ENCODE data around the gene AKT1.
A peak's percentile ranks its signal among the peaks of the same experiment; 100 is the strongest.
"Not testable (repeated sequence)": the region's sequence is repeated elsewhere in the genome, so short reads cannot be mapped to it uniquely, and the experiment has no call there.

AKT1 gene

DNA sequence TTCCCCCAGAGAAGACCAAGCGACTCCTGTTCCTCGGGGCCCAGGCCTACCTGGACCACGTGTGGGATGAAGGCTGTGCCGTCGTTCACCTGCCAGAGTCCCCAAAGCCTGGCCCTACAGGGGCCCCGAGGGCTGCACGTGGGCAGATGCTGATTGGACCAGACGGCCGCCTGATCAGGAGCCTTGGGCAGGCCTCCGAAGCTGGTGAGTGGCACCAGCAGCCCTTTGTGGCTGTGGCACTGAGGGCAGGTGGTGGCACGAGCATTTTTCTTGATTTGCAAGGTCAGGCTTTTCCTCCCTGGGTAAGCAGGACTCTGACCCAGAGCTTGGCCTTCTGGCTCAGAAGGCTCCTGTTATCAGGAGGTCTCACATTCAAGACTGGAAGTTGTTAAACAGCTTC is 39.9 kb downstream of the AKT1 start:
- no peak for DNase-seq (ENCODE audit: low read depth in 2 of 2, low spot score in 1 of 2)

DNA sequence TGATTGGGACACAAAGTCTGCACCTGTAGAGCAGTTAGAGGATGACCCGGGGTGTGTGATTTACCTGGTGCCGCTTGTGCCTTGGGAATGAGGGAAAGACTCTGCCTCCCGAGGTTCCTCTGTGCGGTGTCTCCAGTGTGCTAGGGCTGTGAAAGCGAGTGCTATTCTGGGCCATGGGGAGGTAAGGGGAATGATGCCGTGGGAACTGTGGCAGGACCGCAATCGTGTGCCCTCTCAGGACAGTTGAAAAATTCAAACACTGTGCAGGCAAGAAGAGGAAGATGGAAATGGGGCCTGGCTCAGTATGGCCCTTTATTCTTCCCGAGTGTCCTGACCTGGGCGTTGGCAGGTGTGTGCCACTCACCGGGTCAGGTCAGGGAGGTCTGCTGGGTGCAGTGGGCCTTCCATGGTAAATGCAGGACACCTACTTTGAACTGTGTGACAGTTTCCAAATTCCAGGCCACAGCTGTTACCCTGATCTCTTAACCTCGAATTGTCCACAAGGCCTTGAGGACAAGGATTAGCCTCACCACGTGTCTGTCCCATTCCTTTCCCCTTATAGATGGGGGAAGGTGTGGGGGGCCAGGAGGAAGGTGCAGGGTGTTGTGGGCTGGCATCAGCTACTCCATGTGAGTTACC is 41.2 kb downstream of the AKT1 start:
- DNase-seq (ENCODE audit: low read depth in 2 of 2, low spot score in 1 of 2) = no peak

DNA sequence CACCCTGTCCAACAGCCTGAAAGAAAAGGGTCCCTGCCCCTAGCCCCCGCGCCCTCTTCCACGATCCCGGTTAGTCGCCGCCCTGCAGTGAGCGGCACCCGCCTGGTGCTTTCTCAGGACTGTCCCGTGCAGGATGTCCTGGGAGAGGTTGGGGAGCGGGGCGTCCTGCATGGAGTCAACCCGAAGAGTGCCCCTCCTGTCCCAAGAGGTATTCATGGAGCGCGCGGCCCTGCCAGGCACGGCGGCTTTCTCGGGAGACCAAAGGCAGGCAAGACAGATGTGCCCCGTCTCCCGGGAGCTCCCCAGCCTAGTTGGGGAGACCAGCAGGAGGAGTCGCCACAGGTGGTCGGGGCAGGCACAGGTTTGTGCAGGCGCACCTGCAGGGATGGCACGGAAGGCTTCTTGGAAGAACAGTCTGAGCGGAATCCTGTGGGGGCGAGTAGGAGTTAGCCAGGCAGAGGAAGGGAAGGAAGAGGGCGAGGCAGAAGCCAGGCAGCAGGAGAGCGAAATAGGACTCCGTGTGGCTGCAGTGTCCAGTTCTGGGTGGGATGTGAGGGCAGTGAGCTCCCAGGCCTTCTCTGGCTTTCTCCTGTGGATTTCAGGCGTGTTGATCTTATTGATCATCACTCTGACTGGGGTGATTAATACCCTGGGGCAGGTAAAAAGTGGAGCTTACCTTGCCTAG is 41.9 kb downstream of the AKT1 start:
- DNase-seq (ENCODE audit: low read depth in 2 of 2, low spot score in 1 of 2) = no peak

DNA sequence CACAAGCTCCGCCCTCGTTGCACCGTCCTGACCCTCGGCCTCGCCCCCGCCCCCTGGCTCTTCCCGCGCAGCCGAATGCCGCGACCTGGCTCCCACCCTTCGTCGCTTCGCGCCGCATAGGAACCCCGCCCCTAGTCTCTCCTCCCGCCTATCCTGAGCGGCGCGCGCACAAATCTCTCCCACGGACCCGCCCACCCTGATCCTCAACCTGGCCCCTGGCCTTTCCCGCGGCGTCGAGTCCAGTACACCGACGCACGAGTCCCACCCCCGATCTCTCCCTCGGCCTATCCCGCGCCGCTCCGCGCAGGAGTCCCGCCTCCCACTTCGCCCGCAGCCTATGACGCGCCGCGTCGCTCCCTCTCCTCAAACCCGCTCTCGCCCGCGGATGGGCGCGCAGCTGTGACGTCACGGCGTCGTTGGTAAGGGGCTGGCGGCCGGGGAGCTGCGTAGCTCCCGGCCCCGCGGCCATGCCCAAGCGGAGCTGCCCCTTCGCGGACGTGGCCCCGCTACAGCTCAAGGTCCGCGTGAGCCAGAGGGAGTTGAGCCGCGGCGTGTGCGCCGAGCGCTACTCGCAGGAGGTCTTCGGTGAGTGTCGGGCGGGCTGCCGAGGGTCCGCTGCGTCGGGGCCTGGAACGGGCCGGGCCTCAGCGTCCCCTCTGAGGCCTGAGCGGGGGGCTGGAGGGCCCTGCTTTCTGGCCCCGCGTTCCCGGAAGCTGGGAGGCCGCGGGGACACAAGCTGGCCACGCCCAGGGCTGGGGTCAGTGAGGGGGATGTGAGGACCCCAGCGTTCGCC is 42.6 kb downstream of the AKT1 start, which contains the start of gene SIVA1:
Gene SIVA1 (plus strand): TSS at position 413 of the 793 bp plus-strand sequence. CDS start 55 bp downstream, at position 468.
- DNase-seq (ENCODE audit: low read depth in 2 of 2, low spot score in 1 of 2) = peak; percentile 98 to 99

DNA sequence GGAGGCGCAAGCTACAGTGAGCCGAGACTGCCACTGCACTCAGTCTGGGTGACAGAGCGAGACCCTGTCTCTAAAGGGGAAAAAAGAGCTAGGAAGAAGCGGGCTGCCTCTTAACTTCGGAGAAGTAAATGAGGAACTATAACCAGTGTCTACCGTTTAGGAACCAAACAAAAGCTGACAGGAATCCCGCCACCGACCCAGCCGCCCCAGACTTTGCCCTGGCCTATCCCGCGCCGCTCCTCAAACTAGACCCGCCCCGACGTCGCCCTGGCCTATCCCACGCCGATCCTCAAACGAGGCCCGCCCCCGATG is 43.2 kb downstream of the AKT1 start:
- DNase-seq (ENCODE audit: low read depth in 2 of 2, low spot score in 1 of 2) = no peak

DNA sequence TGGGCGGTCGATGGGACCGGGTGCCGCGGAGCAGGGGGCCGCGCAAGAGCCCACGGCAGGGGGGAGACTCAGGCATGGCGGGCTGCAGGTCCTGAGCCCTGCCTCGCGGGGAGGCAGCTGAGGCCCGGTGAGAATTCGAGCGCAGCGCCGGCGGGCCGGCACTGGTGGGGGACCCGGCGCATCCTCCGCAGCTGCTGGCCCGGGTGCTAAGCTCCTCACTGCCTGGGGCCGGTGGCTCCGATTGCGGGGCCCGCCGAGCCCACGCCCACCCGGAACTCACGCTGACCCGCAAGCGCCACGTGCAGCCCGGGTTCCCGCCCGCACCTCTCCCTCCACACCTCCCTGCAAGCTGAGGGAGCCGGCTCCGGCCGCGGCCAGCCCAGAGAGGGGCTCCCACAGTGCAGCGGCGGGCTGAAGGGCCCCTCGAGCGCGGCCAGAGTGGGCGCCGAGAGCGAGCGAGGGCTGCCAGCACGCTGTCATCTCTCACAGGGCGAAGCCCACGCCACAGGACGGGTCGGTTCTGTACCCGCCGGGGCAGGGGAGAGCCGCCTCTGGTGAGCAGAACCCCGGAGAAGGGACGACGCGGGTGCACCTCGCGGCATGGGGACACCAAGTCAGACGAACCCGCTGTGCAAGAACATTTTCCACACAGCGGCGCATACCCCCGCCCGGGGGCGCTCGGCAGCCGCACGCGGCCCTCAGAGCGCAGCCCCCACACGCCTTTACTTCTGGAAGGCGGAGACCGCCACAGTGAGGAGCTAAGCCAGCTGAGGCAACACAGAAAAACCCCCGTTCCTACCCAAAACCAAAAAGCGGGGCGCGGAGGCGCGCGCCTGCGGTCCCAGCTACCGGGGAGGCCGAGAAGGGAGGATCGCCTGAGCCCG is 43.8 kb downstream of the AKT1 start:
- DNase-seq (ENCODE audit: low read depth in 2 of 2, low spot score in 1 of 2) = no peak

DNA sequence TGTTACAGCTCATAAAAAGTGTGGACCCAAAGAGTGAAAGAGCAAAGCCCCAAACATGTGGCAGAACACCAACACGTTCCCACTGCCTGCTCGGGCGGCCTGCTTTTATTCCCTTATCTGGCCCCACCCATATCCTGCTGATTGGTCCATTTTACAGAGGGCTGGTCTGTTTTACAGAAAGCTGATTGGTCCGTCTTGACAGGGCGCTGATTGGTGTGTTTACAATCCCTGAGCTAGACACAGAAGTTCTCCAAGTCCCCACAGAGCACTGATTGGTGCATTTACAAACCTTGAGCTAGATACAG is 44.8 kb downstream of the AKT1 start:
- DNase-seq (ENCODE audit: low read depth in 2 of 2, low spot score in 1 of 2) = not testable (repeated sequence)

DNA sequence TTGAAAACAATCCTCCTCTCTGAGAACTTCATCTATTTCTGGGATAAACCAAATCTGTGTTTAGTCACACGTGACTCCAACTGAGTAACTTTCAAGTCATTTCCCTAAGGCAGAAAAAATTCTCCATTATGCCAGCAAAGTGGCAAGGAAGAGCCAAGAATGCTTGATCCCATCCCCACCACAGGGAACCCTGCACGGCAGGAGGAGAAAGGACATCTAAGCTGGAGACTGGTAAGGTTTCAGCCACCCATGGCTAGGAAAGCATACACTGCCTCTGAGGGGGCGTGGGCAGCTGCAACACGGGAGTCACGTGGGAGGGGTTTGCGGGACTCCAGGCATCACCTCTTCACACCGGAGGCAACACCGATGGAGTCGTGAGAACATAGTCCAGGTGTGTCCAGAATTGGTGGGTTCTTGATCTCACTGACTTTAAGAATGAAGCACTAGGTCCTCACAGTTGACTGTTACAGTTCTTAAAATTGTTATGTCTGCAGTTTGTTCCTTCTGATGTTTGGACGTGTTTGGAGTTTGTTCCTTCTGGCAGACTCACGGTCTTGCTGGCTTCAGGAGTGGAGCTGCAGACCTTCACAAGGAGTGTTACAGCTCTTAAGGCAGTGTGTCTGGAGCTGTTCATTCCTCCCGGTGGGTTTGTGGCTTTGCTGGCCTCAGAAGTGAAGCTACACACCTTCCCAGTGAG is 45.3 kb downstream of the AKT1 start:
- DNase-seq (ENCODE audit: low read depth in 2 of 2, low spot score in 1 of 2) = no peak

DNA sequence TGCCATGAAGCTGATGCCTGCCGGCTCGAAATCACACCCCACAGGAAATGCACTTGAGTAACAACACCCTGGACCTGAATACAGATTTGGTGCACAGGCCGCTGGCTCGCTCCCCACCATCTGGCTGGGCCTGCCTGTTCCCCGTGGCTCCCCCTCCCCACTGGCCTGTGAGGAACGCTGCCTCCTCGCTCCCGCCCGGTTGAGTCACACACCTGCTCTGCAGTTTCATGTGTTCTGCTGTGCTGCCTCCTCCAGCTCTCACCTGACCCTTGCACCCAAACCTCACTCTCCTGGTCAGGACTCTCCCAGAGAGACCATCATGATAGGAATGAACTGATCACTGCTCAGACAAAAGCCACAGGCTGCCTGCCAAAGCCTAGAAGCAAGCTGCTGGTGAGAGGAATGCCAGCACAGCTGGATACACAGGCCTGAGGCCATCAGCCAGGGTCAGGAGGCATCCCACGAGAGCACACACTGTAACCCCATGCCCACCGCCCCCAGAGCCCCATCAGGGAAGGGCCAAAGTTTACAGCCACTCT is 46.4 kb downstream of the AKT1 start:
- no peak for DNase-seq (ENCODE audit: low read depth in 2 of 2, low spot score in 1 of 2)

DNA sequence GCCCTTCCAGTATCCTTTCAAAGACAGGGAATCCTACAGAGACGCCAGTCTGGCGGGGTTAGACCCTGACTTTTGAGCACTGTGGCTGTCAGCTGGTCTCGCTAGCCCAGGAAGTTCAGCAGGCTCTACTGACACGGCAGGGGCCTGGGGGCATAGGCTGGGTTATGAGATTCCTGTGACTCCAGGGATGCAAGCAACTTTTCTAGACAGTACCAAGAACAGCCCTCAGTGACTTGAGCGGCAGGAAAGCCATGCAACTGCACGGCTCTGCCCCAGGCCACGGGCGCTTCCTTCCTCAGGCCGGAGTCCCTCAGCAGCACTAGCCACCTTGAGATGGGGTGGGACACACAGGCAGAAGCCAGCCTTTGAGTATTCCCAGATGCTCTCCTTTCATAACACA is 47.7 kb downstream of the AKT1 start:
- no peak for DNase-seq (ENCODE audit: low read depth in 2 of 2, low spot score in 1 of 2)

DNA sequence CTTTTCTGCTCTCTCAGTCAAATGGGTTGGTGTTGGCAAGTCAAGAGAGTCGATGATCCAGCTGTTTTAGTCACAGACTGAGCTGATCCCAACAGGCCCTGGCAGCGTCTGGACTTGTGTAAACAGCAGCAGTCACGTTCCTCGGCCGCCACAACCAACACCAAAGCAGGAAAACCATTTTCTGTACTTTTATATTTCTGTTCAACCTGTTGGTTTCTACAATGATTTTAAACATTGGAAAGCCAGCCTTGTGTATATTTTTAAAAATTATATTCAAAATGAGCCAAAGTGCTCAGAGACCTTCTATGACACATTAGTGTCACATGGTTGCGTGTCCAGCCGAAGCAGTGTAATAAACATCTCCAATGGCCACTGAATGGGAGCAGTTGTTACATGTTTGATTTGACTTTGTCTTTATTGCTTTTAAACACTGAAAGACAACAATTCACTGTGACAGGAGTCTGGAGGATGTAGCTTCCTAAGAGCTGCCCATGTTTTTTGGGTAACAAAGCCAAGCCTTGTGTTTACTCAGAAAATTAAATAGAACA is 48.5 kb downstream of the AKT1 start:
- no peak for DNase-seq (ENCODE audit: low read depth in 2 of 2, low spot score in 1 of 2)

DNA sequence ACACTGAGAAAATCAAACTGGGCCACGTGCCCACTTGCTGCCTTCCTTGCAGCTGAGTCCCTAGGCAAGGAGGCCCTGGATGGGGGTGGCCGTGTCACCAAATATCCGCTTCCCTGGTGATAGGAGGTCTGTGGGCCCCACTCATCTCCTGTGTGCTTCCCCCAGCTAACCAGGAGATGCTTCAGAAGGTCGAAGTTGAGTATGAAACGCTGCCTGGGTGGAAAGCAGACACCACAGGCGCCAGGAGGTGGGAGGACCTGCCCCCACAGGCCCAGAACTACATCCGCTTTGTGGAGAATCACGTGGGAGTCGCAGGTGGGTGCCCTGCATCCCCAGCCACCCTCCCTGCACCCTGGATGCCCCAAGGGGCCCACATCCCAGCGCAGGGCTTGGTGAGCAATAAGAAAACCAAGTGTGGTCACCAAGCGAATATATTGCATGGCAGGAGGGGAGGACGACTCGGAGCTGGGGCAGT is 49.4 kb downstream of the AKT1 start:
- DNase-seq (ENCODE audit: low read depth in 2 of 2, low spot score in 1 of 2) = no peak

DNA sequence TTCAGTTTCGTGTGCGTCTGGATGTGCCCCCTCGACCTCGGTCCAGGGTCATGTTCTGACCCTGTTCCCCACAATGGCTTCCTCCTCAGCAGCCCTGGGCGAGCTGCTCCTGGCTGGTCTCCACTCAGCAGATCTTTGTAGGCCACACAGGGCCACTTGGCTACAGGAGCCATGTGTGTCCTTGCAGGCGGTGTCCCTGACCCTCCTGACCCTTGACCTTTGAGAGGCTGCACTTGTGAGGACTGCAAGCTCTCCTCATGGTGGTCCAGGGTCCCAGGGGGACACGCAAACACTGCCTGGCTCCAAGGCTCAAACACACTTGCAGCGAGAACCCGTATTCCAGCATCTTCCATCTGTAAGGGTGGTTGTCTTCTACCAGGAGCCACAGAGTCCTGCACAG is 50.1 kb downstream of the AKT1 start:
- no peak for DNase-seq (ENCODE audit: low read depth in 2 of 2, low spot score in 1 of 2)

DNA sequence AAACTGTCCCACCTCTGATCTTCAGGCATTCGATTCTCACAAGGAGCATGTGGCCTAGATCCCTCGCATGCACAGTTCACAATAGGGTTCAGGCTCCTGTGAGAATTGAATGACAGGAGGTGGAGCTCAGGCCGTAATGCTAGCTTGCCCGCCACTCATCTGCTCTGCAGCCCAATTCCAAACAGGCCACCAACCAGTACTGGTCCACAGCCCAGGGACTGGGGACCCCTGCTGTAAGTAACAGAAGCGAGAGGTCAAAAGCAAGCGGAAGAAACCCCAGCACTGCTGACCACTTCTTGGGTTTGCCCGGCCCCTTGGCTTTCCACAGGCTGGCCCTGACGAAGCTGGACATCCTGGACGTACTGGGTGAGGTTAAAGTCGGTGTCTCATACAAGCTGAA is 51.1 kb downstream of the AKT1 start:
- no peak for DNase-seq (ENCODE audit: low read depth in 2 of 2, low spot score in 1 of 2)

DNA sequence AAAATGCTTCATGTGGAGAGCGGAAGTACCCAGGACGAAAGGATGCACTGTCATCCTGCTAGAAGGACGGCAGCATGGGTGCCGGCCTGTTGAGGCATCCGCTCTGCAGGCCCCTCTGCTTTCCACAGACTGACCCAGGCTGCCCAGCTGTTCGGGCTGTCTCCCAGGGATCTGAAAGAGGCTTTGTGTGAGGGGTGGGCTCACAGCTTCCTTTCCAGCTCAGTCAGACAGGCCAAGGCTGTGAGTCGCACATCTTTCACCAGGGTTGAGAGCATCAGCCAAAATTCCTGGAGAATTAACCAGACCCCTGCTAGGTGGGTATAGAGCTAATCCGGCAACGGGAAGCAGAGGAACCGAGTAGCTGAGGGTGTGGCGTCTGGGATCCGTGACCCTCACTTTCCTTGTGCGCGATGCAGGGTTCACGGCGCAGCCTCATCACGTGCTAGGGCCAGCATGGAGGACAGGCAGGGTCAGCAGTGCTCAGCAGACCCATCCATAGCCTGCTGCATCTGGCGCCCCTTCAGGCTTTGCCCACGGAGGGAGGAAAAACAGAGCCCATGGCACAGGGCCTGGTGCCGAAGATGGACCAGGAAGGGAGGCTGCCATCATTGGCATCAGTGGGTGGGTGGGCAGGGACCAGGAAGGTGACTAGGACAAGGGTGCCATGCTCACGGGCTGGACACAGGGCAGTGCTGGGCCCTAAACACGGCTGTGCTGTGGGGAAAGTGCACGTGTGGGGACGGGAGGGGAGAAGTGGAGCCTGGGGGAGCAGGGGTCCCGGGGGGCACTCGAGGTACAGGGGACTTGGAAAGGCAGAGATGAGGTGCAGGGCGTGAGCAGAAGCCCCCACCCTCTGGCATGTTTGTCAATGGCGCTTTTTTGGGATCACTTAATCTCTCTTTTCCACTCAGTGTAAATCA is 51.8 kb downstream of the AKT1 start:
- DNase-seq (ENCODE audit: low read depth in 2 of 2, low spot score in 1 of 2) = no peak

DNA sequence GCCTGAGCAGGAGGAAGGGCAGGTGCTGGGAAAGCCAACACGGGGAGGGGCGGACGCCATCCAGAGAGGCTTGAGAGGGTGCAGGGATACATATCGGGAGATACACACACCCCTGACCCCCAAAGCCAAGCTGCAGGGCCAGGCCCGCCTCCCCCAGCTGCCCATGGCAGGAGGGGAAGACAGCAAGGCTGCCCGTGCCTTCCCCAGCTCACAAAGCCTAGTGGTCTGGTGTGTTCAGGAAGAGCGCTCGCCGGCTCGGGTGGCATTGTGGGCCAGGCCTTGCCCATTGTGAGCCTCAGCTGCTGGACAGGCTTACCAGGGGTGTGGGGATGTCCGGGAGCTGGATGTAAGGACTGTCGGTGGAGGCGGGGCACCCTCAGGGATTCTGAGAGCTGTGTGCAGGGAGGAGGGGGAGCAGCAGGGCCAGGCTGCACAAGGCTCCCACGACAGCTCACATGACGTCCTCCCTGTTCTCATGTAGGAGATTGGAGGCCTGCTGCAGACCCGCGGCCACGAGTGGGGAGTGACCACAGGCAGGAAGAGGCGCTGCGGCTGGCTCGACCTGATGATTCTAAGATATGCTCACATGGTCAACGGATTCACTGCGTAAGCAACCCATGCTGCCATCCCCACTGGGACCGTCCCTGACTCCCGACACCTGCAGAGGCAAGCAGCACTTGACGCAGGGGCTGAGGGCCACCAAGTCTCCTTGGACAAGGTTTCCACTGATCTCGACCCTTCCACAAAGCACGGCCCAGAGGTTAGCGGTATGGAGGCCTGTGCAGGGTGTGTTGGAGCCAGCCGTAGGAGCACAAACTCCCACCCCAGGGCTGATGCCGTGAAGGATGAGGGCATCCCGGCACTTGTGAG is 52.7 kb downstream of the AKT1 start:
- no peak for DNase-seq (ENCODE audit: low read depth in 2 of 2, low spot score in 1 of 2)

DNA sequence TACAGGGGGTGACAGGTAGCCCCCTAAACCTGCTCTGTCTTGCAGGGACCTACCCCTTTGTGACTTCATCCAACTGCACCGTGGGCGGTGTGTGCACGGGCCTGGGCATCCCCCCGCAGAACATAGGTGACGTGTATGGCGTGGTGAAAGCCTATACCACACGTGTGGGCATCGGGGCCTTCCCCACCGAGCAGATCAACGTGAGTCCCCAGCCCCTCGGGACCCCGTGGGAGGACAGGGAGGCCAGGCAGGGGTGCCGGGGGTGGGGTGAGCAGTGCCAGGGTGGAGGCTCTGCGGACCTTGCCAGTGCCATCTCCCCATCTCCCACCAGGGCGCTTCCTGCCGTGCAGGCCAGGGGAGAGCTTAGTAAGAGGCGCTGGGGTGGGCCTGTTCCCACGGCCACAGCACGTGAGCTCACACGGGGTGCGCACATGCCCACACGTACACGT is 53.7 kb downstream of the AKT1 start:
- DNase-seq (ENCODE audit: low read depth in 2 of 2, low spot score in 1 of 2) = no peak

DNA sequence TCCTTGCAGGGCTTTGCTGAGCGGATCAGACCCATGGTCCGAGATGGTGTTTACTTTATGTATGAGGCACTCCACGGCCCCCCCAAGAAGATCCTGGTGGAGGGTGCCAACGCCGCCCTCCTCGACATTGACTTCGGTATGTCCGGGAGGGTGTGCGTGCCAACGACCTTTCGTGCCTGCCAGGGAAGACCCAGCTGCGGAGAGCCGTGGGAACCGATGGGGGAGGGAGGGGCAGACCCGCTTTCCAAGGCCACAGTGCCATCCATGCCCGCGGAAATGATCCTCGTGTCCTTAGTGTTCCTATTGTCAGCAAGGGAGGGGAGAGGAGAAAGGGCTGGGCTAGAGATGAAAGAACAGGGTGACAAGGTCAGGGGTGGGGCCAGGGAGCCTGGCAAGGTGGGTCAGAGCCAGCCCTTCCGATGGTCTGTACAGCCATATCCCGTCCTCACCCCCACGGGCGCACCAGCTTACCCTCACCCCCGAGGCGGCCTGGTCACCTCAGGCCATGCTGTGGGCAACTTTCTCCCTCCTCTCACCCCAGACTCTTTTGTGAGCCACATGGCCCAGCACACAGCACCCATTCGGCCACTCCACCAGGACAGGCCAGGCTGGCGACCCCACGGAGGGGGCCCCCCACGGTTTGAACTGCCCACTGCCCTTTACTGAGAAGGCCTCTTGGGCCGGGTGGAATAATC is 54.3 kb downstream of the AKT1 start:
- no peak for DNase-seq (ENCODE audit: low read depth in 2 of 2, low spot score in 1 of 2)
